AG10803 (cell line): Measurements from ENCODE around the gene CHPF2.
A peak's percentile ranks its signal among the peaks of the same experiment; 100 is the strongest.

Experiments used
- DNase-seq: peaks from one replicate; pipeline ENCODE4 v3.0.0; 2010; ENCODE audit warnings: low read depth
- H3K4me3 ChIP-seq: 2 replicates; pipeline ENCODE4 v1.5.1; 2011; ENCODE audit warnings: mild to moderate bottlenecking, low read length, control low read depth
- CTCF ChIP-seq: conservative IDR thresholded peaks from 2 replicates; pipeline ENCODE4 v1.5.1; 2011; ENCODE audit warnings: mild to moderate bottlenecking, low read length, control low read depth, inconsistent platforms

CHPF2 gene

GRCh38 chr7:151260883-151261282 is 28.6 kb downstream of the CHPF2 start:
- no peak overlapping the region for H3K4me3 ChIP-seq
- TF ChIP-seq CTCF, result no peak
- DNase-seq, result no peak

GRCh38 chr7:151261529-151261928 is 29.2 kb downstream of the CHPF2 start:
- H3K4me3 ChIP-seq, result no peak overlapping the region
- no peak for TF ChIP-seq CTCF
- peak; percentile 28 for DNase-seq

- H3K4me3 ChIP-seq, result no peak overlapping the region
- TF ChIP-seq CTCF, result no peak
- no peak for DNase-seq
These were observed 32.3 kb downstream of the CHPF2 start for GRCh38 chr7:151264615-151265014.

GRCh38 chr7:151265351-151265931 is 33.2 kb downstream of the CHPF2 start:
- no peak overlapping the region for H3K4me3 ChIP-seq
- TF ChIP-seq CTCF, result no peak
- no peak for DNase-seq

GRCh38 chr7:151269511-151269910 is 37.2 kb downstream of the CHPF2 start:
- DNase-seq, result no peak
- H3K4me3 ChIP-seq, result no peak overlapping the region

GRCh38 chr7:151271699-151272355 is 39.5 kb downstream of the CHPF2 start:
- H3K4me3 ChIP-seq, result no peak overlapping the region
- no peak for TF ChIP-seq CTCF
- peak; percentile 72 for DNase-seq

More at GRCh38 chr7:151269511-151269910, 37.2 kb downstream of the CHPF2 start:
- no peak for TF ChIP-seq CTCF

GRCh38 chr7:151272405-151272804 is 40.1 kb downstream of the CHPF2 start:
- TF ChIP-seq CTCF, result 0 out of 2 replicates have a peak, but pooled peaks have one; percentile 12
- no peak overlapping the region for H3K4me3 ChIP-seq
- peak; percentile 18 for DNase-seq
